ENCODE data around the gene REP15.

GRCh38 chr12:27711317-27711682, 15.1 kb downstream of the REP15 start:
- TF ChIP-seq, protein P1, sequence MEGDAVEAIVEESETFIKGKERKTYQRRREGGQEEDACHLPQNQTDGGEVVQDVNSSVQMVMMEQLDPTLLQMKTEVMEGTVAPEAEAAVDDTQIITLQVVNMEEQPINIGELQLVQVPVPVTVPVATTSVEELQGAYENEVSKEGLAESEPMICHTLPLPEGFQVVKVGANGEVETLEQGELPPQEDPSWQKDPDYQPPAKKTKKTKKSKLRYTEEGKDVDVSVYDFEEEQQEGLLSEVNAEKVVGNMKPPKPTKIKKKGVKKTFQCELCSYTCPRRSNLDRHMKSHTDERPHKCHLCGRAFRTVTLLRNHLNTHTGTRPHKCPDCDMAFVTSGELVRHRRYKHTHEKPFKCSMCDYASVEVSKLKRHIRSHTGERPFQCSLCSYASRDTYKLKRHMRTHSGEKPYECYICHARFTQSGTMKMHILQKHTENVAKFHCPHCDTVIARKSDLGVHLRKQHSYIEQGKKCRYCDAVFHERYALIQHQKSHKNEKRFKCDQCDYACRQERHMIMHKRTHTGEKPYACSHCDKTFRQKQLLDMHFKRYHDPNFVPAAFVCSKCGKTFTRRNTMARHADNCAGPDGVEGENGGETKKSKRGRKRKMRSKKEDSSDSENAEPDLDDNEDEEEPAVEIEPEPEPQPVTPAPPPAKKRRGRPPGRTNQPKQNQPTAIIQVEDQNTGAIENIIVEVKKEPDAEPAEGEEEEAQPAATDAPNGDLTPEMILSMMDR (IDR thresholded peaks at IDR 0.05), result no peak
- TF ChIP-seq POLR2A (IDR thresholded peaks at IDR 0.05; ENCODE audit: low read depth), result no peak
